Omental fat pad (tissue), 4 donors: ENCODE data around the gene EPB41L4A. TPM values are rescaled to one million over a fixed set of nuclear protein-coding genes. Genes with fewer than 3 reads are reported as not detected.
"Not testable (repeated sequence)": the region's sequence is repeated elsewhere in the genome, so short reads cannot be mapped to it uniquely, and the experiment has no call there.

Experiments used
- ATAC-seq: fragments of 150-250 bp; one replicate; pipeline ENCODE4 v1.9.1; 2016; ENCODE audit warnings: mild to moderate bottlenecking, moderate library complexity; ENCODE audit not compliant: low FRiP score
- DNase-seq: peaks from one replicate; pipeline ENCODE4 v3.0.0-alpha.2; 2019; ENCODE audit warnings: low spot score
- CTCF ChIP-seq, 3 donors: fragments of 450-650 bp; IDR thresholded peaks; one replicate each; pipeline ENCODE4 v1.5.1; 2016 to 2017; ENCODE audit warnings: antibody characterized with exemption in 3 of 3, mild to moderate bottlenecking in 3 of 3, moderate library complexity in 2 of 3
- total RNA-seq, 4 donors: library from RNA; depleted of rRNA; stranded (reverse); fragments of >200 nt; gene quantifications; one replicate each; pipeline ENCODE4 v1.1.0, GENCODE V29; 2016

Gene EPB41L4A
- total RNA-seq, 4 donors from 2014 or later: 17.8 to 64.3 (median 22.0) TPM

GRCh38 chr5:112372543-112372942 lies 46.5 kb downstream of the EPB41L4A start:
- no peak for TF ChIP-seq CTCF (IDR thresholded peaks at IDR 0.05)
- ATAC-seq (peak; percentile 26), DNase-seq (no peak)

- DNase-seq: no peak
- TF ChIP-seq CTCF (IDR thresholded peaks at IDR 0.05): no peak
- ATAC-seq: no peak
Measured at GRCh38 chr5:112371067-112371466, 48.0 kb downstream of the EPB41L4A start.

GRCh38 chr5:112367400-112367799 lies 51.7 kb downstream of the EPB41L4A start:
- ATAC-seq: peak; percentile 89
- no peak for TF ChIP-seq CTCF (IDR thresholded peaks at IDR 0.05)
- peak; percentile 30 for DNase-seq

- no peak for DNase-seq
- peak in 1 of 3 donors; percentile 6 for TF ChIP-seq CTCF (IDR thresholded peaks at IDR 0.05)
- ATAC-seq: peak; percentile 74
Measured at GRCh38 chr5:112366987-112367386, 52.1 kb downstream of the EPB41L4A start.

- not testable (repeated sequence) for DNase-seq, ATAC-seq
Measured at GRCh38 chr5:112360740-112361139, 58.3 kb downstream of the EPB41L4A start.

- TF ChIP-seq CTCF (IDR thresholded peaks at IDR 0.05): no peak
- ATAC-seq (no peak), DNase-seq (no peak)
Measured at GRCh38 chr5:112356178-112356956, 62.7 kb downstream of the EPB41L4A start.

- ATAC-seq (no peak), DNase-seq (no peak)
- no peak for TF ChIP-seq CTCF (IDR thresholded peaks at IDR 0.05)
Measured at GRCh38 chr5:112355058-112355685, 63.9 kb downstream of the EPB41L4A start.
